Cardiac fibroblast (primary cell): ENCODE data around the gene MBNL1.

Source experiments
- DNase-seq, 2 donors: peaks; one replicate each; pipeline versions ENCODE4 v3.0.0 to v3.0.0-alpha.2; 2010; ENCODE audit warnings: low read depth in 2 of 2
- H3K4me3 ChIP-seq, 2 donors: replicated peaks in 1 of 2; 1 replicate in 1 of 2; 2 replicates in 1 of 2; pipeline ENCODE4 v1.5.1; 2011; ENCODE audit warnings: low read depth in 2 of 2, low read length in 2 of 2, mild to moderate bottlenecking in 2 of 2, moderate library complexity in 1 of 2
- CTCF ChIP-seq: IDR thresholded peaks from one replicate; pipeline ENCODE4 v1.5.1; 2011; ENCODE audit warnings: low read depth, mild to moderate bottlenecking, low read length, inconsistent platforms

The MBNL1 gene

GRCh38 chr3:152447511-152447910 is 178.8 kb downstream of the MBNL1 start:
- DNase-seq = no peak
- H3K4me3 ChIP-seq = no peak overlapping the region
- TF ChIP-seq CTCF = no peak

DNA sequence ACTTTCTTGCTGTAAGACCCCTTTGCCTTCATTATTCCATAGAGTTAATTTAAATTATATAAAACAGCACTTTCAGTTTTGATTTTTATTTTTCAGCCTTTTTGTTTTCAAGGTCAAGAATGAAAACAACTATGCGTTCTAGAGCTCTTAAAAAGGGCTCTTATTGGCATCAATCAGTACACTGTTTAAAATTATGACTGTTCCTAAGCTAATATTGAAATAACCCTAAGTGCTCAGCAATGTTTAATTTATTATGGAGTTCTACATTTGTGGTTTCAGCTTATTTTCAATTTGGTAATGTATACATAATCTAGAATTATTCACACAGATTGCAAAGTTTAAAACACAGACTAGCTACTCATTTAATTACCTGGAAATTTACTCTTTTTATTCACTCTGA is 179.4 kb downstream of the MBNL1 start:
- no peak for DNase-seq
- TF ChIP-seq CTCF = no peak
- H3K4me3 ChIP-seq = no peak overlapping the region

GRCh38 chr3:152452318-152452717 is 183.6 kb downstream of the MBNL1 start:
- no peak overlapping the region for H3K4me3 ChIP-seq
- peak in 1 of 2 donors; percentile 34 for DNase-seq
- TF ChIP-seq CTCF = no peak

DNA sequence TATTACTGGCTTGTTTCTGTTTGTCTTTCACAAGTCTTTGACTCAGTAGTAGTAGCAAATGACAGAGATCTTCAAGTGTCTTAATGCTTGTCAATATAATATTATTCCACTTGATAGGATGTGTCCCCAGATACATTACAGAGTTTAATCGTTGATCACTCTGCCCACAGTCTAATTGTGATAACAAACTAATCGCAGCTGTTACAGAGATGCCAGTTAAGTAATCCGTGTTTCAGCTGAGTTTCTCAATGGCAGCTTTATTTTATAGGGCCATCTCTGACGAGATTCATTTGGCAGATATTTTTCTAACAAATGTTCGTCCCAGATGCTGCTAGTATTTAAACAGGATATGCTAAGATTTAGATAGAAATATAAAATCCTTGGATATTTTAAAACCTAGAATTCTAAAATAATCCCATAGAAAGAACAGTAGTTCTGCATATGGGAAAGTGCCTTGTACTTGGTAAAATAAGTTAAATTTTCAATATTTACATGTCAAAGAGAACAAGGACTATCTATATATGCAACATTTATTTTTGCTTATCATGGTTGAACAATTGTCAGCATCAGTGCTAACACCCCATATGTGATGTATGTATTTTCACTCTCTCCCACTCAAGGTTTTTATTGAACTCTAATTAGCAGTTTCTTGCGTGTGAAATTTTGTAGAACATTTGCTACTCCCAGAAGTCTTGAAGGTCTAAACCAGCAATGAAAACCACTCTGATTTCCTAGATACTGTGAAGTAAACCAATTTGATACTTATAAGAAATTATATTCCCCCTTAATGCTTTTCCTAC is 185.5 kb downstream of the MBNL1 start:
- TF ChIP-seq CTCF = no peak
- no peak for DNase-seq
- H3K4me3 ChIP-seq = no peak overlapping the region

GRCh38 chr3:152455989-152456388 is 187.3 kb downstream of the MBNL1 start:
- no peak for DNase-seq
- H3K4me3 ChIP-seq = no peak overlapping the region
- TF ChIP-seq CTCF = no peak

DNA sequence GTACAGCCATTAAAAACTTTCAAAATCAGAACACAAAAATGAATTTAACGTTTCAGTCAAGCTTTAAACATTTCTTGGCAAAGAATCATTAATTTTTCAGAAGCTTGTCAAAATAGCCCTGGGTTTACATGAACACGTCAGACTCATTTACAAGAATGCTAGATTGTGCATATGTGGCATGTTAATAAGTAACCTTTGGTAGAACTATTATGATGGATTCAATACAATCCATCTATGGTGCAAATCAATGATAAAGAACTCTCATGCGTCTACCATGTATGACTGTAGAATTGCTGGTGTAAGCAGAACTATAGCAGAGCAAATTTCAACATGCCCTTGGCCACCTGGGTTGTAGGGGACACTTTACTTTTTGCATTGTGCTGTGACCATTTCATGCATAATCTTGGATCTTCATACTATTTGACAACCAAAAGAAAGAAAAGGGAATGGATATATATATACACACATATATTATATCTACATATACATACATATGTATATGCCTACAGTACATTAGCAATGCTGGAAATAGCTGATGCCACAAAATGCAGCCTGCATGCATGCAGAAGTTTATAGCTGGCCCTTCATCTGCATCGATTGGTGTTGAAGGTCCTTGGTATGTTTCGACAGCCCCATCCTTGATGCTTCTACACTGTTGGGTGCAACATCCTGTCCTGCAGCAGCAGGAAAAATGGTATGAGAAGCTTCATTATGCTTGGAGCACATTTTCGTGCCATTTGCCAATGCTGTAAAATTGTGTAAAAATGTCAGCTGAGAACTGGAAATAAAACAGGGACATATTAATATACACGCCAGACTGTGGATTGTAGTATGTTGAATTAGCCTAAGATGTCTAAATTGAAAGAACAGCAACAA is 189.0 kb downstream of the MBNL1 start:
- no peak for DNase-seq
- TF ChIP-seq CTCF = no peak
- no peak overlapping the region for H3K4me3 ChIP-seq
